Activated CD8-positive, alpha-beta memory T cell treated with anti-CD3 and anti-CD28 coated beads, Interleukin-2, amount 50 U/mL, for 48 hours (primary cell): ENCODE measurements around the gene SH3RF1.

Experiments
- DNase-seq: peaks from one replicate; pipeline ENCODE4 v3.0.0-alpha.2; 2020

The SH3RF1 gene

GRCh38 chr4:169098054-169098497 lies 172.7 kb downstream of the SH3RF1 start:
- no peak for DNase-seq

- DNase-seq: no peak
These were observed 174.5 kb downstream of the SH3RF1 start for GRCh38 chr4:169096221-169096620.

- DNase-seq: no peak
These were observed 176.0 kb downstream of the SH3RF1 start for GRCh38 chr4:169094656-169095231.

- no peak for DNase-seq
These were observed 177.8 kb downstream of the SH3RF1 start for GRCh38 chr4:169092889-169093522.

- no peak for DNase-seq
These were observed 180.1 kb downstream of the SH3RF1 start for GRCh38 chr4:169090484-169091215.

- no peak for DNase-seq
These were observed 181.8 kb downstream of the SH3RF1 start for GRCh38 chr4:169089004-169089403.

- no peak for DNase-seq
These were observed 185.8 kb downstream of the SH3RF1 start for GRCh38 chr4:169084954-169085353.

GRCh38 chr4:169080981-169081380 lies 189.8 kb downstream of the SH3RF1 start:
- no peak for DNase-seq

- peak; percentile 57 for DNase-seq
These were observed 190.6 kb downstream of the SH3RF1 start for GRCh38 chr4:169079942-169080827.

- DNase-seq: no peak
These were observed 196.6 kb downstream of the SH3RF1 start for GRCh38 chr4:169074117-169074516.

GRCh38 chr4:169071747-169072146 lies 199.0 kb downstream of the SH3RF1 start:
- no peak for DNase-seq

GRCh38 chr4:169070895-169071218 lies 199.9 kb downstream of the SH3RF1 start:
- DNase-seq: no peak

GRCh38 chr4:169070071-169070894 lies 200.5 kb downstream of the SH3RF1 start:
- no peak for DNase-seq

GRCh38 chr4:169068423-169068822 lies 202.3 kb downstream of the SH3RF1 start:
- no peak for DNase-seq

- DNase-seq: no peak
These were observed 203.8 kb downstream of the SH3RF1 start for GRCh38 chr4:169066934-169067333.

GRCh38 chr4:169064296-169064695 lies 206.5 kb downstream of the SH3RF1 start:
- DNase-seq: no peak

GRCh38 chr4:169063441-169063840 lies 207.3 kb downstream of the SH3RF1 start:
- DNase-seq: no peak

GRCh38 chr4:169062897-169063244 lies 207.9 kb downstream of the SH3RF1 start:
- DNase-seq: no peak

- DNase-seq: no peak
These were observed 209.4 kb downstream of the SH3RF1 start for GRCh38 chr4:169061386-169061785.

GRCh38 chr4:169060391-169061091 lies 210.2 kb downstream of the SH3RF1 start:
- no peak for DNase-seq

GRCh38 chr4:169059306-169060211 lies 211.2 kb downstream of the SH3RF1 start:
- no peak for DNase-seq
